ENCODE measurements around the gene ZNF611.
"Not testable (repeated sequence)": the region's sequence is repeated elsewhere in the genome, so short reads cannot be mapped to it uniquely, and the experiment has no call there.

The ZNF611 gene

DNA sequence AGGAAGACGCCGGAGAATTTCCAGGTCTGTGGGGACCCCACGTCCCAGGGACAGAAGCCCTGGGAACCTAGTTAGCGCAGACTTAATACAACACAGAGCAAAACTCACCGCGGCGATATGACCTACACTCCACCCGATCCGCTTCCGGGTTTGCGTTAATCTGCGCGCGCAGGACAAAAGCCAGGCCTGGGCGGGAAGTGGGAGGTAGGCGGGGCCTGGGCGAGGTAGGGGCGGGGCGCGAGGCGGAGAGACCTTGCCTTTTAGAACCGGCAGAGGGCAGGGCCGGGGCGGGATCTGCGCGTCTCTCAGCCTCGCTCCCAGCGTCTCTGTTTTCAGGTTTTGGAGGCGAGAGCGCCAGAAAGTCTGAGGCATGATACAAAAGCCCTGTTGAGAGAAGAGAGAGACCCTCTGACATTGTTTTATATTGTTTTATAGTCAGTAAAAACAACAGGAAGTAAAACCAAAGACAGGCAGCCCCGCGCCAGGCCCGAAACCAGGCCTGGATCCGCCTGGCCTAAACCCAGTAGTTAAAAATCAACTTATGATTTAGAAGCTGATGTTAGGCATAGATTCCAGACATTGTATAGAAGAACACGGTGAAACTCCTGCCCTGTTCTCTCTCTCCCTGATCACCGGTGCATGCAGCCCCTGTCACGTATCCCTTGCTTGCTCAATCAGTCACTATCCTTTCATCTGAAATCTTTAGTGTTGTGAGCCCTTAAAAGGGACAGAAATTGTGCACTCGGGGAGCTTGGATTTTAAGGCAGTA lies at the start of gene ZNF611:
Gene ZNF611 (minus strand): TSS at position 152 of the 769 bp plus-strand sequence. CDS start 19,150 bp downstream, outside the sequence.
- DNase-seq: peak; percentile 95

DNA sequence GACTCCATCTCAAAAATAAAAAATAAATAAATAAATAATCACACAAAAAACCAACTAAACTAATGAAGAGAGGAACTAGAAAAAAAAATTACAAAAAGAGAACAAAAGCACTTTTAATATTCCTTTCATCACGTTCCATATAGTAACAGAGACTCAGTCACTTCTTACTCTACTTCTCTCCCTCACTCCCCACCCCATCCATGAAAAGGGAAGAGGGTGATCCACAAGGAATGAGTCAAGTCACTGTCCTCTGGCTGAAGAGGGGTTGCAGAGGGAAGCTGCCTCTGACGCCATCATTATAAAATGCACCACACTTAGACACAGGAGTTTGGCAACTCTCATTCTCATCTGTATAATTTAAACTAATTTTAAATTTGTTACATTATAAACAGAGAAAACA lies 48.0 kb upstream of the ZNF611 start:
- not testable (repeated sequence) for DNase-seq

DNA sequence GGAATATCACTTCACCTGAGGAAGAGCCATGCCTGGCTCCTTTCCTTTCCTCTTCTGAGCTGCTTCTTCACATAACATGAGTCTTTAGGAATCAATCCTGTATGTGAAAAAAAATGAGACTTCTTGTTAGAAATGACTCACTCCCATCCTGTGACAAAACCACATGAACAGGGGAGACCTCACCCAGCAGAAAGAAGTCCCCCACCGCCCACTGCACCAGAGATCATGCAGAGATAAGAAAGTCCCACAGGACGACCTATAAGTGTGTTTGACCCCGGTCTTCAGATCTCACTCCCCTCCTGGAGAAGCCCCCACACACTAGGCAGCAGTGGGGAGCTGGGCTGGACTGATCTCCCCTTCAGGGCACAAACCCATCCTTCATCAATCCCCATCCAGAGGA lies 44.0 kb upstream of the ZNF611 start:
- DNase-seq: no peak

DNA sequence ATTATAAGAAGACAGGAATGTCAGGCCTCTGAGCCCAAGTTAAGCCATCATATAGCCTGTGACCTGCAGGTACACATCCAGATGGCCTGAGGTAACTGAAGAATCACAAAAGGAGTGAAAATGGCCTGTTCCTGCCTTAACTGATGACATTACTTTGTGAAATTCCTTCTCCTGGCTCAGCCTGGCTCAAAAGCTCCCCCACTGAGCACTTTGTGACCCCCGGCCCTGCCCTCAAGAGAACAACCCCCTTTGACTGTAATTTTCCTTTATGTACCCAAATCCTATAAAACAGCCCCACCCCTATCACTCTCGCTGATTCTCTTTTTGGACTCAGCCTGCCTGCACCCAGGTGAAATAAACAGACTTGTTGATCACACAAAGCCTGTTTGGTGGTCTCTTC lies 21.6 kb upstream of the ZNF611 start:
- not testable (repeated sequence) for DNase-seq

DNA sequence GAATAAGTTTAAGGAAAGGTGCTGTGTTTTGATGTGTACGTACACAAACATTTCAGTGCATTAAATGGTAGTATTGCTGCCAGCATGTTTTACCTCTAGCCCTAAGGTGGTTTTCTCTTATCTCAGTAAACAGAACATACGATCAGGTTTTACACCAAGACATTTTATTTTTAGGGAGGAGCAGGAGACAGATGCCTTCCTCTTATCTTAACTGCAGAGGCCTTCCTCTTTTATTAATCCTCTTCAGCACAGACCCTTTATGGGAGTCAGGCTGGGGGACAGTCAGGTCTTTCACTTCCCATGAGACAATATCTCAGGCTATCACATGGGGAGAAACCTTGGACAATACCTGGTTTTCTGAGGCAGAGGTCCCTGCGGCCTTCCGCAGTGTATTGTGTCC lies 14.9 kb upstream of the ZNF611 start:
- no peak for DNase-seq

GRCh38 chr19:52748336-52748950 lies 13.6 kb upstream of the ZNF611 start:
- peak; percentile 60 for DNase-seq

- DNase-seq: peak; percentile 64
Observed at GRCh38 chr19:52745919-52746318, 11.1 kb upstream of the ZNF611 start.

DNA sequence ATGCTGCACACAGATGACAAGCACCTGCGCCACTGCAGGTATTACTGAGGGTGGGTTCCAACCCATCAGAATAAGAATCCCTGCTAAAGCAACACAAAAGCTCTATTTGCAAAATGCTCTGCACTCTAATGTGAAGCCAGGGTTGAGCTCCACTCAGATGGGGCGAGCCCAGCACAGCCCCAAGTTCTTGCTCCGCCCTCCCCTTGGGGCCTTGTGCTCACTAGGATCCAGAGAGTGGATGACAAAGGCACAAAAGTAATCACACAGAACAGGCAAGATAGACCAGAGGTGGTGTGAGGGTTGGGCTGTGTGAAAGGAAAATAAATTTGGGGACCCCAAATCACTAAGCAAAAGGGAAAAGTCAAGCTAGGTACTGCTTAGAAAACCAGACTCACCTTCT lies 8.2 kb upstream of the ZNF611 start:
- DNase-seq: no peak

DNA sequence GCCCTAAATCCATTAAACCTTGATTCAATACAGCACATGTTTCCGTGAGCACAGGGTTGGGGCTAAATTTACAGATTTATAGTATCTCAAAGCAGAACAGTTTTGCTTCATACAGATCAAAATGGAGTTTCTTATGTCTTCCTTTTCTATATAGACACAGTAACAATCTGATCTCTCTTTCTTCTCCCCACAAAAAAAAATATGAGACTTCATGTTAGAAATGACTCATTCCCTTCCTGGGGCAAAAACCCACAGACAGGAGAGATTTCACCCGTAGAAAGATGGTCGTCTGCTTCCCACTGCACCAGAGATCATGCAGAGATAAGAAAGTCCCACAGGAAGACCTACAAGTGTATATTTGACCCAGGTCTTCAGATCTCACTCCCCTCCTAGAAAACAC lies 7.7 kb upstream of the ZNF611 start:
- DNase-seq: no peak

GRCh38 chr19:52741951-52742485 lies 7.2 kb upstream of the ZNF611 start:
- no peak for DNase-seq

GRCh38 chr19:52741371-52741770 lies 6.5 kb upstream of the ZNF611 start:
- DNase-seq: not testable (repeated sequence)

DNA sequence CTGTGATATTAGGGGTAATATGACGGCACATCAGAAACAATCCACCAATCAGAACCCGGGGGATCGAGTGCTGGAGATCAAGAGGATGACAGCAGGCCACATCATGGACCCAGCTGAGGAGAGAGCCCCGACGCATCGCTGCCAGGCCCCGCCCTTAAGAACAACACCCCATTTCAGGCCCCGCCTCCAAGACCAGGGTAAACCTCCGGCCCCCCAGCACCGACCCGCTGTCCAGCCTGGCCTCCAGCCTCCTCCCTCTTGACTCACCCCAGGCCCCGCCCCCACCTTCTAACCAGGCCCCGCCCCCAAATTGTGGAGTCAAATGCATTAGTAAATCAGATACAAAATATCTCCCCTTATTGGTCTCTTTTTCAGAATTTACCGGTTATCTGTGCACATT lies 4.7 kb upstream of the ZNF611 start:
- DNase-seq: no peak

DNA sequence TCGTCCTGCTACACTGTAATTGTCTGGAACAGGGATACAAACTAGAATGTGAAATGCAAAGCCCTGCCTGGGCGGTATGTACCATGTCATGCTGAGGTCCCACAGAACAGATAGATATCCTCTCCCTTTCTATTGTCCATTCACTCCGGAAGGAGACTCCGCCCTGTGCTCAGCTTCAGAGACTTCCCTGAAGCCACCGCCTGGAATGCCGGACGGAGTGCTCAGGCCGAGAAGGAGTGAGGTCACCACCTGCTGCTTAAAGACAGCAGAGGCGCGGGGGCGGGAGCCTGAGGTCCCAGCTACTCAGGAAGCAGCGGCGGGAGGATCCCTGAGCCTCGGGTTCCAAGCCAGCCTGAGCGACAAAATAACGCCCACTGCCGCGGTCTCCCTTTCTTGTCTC lies 890 bp upstream of the ZNF611 start:
- no peak for DNase-seq

DNA sequence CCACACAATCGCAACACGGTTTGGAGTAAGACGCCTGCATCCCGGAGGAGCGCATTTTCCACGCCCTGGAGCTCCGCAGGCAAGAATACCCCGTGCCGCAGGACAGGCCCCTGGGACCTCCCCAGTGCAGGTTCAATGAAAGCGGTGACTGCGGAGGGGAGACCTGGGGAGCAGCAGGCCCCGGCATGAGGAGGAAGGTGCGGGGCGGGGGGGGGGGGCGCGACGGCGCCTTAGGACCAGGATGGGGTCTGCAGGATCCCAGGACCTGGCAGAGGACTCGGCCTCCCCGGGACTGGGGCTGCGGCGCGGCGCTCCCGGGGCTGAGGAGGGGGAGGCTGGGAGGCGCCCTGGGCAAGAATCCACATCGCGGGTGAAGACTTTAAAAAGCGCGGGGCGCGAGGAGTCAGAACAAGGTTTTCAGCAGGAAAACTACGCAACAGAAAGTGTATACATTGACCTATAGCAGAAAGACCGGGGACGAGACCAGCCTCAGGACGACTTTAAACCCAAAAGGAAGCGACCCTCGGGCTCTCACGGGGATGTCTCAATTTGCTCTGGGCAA lies 432 bp downstream of the ZNF611 start:
- DNase-seq: peak; percentile 1

DNA sequence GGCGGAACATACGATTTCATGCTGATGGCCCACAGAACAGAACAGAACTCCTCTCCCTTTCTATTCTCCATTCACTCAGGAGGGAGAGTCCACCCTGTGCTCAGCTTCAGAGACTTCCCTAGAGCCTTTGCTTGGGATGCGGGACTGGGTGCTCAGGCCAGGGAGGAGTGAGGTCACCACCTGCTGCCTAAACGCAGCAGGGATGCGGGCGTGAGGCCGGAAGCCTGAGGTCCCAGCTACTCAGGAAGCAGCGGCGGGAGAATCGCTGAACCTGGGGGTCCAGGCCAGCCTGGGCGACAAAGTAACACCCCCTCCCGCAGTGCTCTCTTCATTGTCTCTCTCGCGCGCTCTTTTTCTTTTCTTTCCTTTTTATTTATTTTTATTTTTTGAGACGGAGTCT lies 8.8 kb downstream of the ZNF611 start:
- DNase-seq: not testable (repeated sequence)

GRCh38 chr19:52725528-52725961 lies 9.3 kb downstream of the ZNF611 start:
- no peak for DNase-seq

- no peak for DNase-seq
Observed at GRCh38 chr19:52724701-52725514, 9.9 kb downstream of the ZNF611 start.

GRCh38 chr19:52723907-52724598 lies 10.8 kb downstream of the ZNF611 start:
- not testable (repeated sequence) for DNase-seq

GRCh38 chr19:52722062-52723003 lies 12.5 kb downstream of the ZNF611 start:
- no peak for DNase-seq

DNA sequence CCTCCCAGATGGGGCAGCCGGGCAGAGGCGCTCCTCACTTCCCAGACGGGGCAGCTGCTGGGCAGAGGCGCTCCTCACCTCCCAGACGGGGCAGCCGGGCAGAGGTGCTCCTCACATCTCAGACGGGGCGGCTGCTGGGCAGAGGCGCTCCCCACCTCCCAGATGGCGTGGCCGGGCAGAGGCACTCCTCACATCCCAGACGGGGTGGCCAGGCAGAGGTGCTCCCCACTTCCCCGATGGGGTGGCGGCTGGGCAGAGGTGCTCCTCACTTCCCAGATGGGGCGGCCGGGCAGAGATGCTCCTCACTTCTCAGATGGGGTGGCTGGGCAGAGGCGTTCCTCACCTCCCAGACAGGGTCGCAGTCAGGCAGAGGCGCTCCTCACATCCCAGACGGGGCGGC lies 14.3 kb downstream of the ZNF611 start:
- DNase-seq: not testable (repeated sequence)

DNA sequence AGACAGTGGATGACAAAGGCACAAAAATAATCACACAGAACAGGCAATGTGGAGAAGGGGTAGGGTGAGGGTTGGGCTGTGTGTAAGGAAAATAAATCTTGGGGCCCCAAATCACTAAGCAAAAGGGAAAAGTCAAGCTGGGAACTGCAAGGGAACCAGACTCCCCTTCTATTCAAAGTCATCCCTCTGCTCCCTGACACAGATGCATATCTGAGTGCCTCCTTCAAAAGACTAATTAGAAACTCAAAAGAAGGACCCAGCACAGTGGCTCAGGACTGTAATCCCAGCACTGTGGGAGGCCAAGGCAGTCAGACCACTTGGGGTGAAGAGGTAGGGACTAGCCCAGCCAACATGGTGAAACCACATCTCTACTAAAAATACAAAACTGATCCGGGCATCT lies 18.3 kb downstream of the ZNF611 start:
- DNase-seq: no peak

All from COR-L47 (cell line).